ENCODE results near the gene MXRA5.
"Not testable (repeated sequence)": the region's sequence is repeated elsewhere in the genome, so short reads cannot be mapped to it uniquely, and the experiment has no call there.

The MXRA5 gene, protein sequence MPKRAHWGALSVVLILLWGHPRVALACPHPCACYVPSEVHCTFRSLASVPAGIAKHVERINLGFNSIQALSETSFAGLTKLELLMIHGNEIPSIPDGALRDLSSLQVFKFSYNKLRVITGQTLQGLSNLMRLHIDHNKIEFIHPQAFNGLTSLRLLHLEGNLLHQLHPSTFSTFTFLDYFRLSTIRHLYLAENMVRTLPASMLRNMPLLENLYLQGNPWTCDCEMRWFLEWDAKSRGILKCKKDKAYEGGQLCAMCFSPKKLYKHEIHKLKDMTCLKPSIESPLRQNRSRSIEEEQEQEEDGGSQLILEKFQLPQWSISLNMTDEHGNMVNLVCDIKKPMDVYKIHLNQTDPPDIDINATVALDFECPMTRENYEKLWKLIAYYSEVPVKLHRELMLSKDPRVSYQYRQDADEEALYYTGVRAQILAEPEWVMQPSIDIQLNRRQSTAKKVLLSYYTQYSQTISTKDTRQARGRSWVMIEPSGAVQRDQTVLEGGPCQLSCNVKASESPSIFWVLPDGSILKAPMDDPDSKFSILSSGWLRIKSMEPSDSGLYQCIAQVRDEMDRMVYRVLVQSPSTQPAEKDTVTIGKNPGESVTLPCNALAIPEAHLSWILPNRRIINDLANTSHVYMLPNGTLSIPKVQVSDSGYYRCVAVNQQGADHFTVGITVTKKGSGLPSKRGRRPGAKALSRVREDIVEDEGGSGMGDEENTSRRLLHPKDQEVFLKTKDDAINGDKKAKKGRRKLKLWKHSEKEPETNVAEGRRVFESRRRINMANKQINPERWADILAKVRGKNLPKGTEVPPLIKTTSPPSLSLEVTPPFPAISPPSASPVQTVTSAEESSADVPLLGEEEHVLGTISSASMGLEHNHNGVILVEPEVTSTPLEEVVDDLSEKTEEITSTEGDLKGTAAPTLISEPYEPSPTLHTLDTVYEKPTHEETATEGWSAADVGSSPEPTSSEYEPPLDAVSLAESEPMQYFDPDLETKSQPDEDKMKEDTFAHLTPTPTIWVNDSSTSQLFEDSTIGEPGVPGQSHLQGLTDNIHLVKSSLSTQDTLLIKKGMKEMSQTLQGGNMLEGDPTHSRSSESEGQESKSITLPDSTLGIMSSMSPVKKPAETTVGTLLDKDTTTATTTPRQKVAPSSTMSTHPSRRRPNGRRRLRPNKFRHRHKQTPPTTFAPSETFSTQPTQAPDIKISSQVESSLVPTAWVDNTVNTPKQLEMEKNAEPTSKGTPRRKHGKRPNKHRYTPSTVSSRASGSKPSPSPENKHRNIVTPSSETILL (N-terminal part only)

GRCh38 chrX:3346501-3347259, at the start of gene MXRA5:
MXRA5 (minus strand) TSS chrX:3346652; CDS start chrX:3343833, 2,819 bp downstream.
- no peak for DNase-seq (ENCODE audit: low spot score)

- no peak for DNase-seq (ENCODE audit: low spot score)
These were observed 47.2 kb upstream of the MXRA5 start for GRCh38 chrX:3393581-3394111.

DNA sequence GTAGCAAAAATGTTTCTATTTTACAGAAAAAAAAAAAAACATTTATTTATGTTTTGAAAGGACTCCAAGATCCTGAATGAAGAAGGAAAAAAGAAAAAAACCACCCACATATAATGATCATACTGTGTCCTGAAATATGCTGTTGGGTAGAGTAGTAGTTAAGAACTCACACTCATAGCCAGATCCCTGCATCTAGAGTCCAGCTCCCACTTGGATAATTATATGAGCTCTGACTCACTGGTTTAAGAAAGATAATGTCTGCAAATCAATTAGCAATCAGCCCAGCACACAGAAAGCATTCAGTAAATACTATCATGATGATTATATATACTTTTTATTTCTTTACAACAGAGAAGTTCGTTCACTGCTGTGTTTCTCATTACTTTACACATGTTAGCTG, 46.7 kb upstream of the MXRA5 start:
- DNase-seq (ENCODE audit: low spot score) = no peak

GRCh38 chrX:3388457-3388856, 42.0 kb upstream of the MXRA5 start:
- no peak for DNase-seq (ENCODE audit: low spot score)

DNA sequence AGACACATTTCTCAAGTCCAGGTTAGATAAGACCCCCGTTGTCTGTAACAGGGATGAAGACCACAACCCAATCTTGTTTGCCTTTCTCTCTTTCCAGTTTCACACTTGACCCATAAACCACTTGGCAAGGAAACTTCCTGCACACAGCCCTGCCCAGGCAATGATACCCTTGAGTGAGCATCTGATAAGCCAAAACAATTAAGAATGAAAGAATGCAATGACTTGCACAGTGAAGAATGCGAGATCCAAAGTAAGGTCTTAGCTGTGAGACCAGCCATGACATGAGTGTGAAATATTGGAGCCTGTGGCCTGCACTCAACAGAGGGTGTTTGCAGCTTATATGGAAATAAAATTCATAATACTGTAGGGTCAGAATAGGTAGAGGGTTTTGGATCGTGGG, 37.9 kb upstream of the MXRA5 start:
- DNase-seq (ENCODE audit: low spot score) = no peak

DNA sequence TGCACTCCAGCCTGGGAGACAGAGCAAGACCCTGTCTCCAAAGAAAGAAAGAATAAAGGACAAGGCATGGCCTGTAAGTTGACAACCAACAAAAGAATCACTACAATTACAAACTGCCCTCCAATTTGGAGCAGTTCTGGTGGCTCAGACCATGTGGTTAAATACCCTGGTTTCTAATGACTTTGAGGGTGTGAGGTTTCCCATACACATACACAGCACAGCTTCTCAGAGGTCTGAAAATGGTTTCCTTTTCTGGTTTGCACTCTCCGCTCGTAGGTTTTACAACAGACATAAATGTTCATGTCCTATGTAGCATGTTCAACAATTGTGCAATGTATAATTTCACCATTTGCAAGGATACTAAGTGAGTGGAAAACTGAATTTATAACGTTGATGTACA, 34.2 kb upstream of the MXRA5 start:
- no peak for DNase-seq (ENCODE audit: low spot score)

GRCh38 chrX:3379111-3379510, 32.7 kb upstream of the MXRA5 start:
- no peak for DNase-seq (ENCODE audit: low spot score)

DNA sequence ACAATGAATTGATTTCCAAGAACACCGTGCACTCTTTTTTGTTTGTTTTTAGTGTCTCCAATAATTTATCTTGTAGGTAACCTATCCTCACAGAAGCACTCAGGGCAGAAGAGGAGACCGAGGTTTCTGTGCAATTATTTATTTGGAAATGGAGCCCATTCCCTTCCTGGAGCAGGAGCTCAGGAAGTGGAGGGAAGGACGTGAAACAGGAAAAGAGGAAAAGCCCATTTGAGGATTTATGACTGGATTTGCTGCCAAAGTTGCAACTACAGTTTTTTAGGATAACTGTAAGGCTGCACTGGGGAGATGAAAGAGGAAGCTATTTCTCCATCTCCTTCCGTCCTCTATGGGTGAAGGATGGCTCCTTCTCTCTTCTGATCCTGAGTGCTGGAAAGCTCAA, 31.7 kb upstream of the MXRA5 start:
- no peak for DNase-seq (ENCODE audit: low spot score)

GRCh38 chrX:3377560-3377959, 31.1 kb upstream of the MXRA5 start:
- DNase-seq (ENCODE audit: low spot score) = no peak

DNA sequence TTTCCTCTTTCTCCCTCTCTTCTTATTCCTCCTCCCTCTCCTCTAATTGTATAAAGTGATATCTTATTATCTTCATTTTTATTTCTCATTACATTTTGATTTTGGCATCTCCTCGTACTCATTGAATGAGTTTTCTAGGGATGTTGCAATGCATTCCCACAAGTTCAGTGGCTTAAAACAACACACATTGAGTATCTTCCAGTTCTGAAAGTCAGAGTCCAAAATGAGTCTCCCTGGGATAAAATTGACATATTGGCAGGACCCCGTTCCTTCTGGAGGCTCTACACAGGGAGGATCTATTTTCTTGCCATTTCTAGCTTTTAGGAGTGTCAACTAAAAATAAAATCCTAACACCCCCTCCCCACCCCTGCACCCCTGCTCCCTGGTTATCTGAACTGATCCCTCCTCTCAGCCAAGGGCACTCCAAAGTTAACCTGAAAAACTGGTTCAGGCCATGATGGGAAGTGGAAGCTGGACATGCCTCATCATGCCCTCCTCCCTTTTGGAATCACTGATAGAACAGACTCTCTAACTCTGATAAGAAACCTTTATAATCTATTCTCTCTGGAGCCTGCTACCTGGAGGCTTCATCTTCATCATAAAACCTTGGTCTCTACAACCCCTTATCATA, 29.5 kb upstream of the MXRA5 start:
- DNase-seq (ENCODE audit: low spot score) = not testable (repeated sequence)

- no peak for DNase-seq (ENCODE audit: low spot score)
These were observed 27.8 kb upstream of the MXRA5 start for GRCh38 chrX:3374108-3374800.

DNA sequence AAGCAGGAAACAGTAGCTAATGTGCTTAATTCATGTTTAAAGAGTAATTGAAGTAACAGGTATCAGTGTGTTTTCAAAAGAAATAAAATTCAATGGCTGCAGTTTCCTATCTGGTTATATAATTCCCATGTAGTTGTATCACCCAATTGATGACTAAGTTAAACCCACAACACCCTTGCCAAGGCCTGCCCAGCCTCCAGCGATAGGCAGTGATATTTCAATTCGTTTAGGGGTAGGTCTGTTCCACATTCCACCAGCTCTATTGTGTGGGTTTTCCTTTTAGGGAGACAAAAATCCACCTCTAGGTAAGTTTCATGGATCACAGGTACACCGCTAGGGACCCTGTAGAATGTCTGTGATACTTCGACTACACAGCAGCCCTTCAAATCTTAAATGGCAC, 24.7 kb upstream of the MXRA5 start:
- no peak for DNase-seq (ENCODE audit: low spot score)

DNA sequence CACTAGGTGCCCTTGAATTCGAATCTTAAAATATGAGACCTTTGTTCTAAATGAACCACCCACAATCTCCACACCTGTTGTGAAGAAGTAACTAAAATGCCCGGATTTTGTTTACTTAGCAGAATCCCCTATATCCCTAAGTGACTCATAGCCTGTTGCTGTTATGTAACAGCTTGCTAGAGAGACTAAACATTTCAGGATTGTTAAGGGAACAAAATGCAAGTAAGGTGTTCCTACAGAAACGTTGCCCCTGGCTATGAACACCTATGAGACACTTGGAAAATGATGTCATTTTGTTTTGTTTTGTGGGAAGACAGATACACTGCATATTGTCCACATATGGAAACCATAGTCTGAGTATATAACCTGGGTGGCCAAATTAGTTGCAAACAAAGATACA, 24.2 kb upstream of the MXRA5 start:
- DNase-seq (ENCODE audit: low spot score) = no peak

DNA sequence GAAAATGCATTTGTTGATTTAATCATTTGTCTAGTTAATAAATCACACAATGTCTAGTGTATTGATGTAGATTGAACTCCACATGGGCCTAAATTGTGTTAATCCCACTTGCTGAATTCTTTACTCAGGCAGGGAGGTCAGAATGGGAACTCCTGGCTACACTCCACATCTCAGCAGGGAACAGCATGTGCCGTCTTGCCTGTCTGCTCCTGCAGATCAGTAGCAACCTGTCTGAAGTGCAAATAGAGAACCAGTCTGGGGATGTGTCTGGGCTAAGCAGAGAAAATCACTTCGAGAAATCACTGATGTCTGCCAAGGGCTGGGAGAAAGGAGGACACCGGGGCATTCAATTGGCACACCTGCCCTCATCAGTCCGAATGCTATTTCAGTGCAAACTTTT, 16.5 kb upstream of the MXRA5 start:
- no peak for DNase-seq (ENCODE audit: low spot score)

DNA sequence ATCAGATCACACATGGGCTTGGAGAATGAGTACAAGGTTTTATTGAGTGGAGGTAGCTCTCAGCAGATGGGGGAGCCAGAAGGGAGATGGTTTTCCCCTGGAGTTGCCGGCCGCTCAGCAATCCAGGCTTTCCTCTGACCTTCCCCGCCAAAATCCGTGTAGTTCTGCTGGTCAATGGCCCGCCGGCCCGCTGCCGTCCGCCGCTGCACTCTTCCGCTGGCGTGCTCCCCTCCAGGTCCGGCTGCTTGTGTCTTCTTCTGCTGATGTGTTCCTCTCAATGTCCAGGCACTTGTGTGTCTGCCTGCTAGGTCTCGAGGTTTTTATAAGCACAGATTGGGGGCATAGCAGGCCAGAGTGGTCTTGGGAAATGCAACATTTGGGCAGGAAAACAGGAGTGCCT, 14.4 kb upstream of the MXRA5 start:
- DNase-seq (ENCODE audit: low spot score) = no peak

DNA sequence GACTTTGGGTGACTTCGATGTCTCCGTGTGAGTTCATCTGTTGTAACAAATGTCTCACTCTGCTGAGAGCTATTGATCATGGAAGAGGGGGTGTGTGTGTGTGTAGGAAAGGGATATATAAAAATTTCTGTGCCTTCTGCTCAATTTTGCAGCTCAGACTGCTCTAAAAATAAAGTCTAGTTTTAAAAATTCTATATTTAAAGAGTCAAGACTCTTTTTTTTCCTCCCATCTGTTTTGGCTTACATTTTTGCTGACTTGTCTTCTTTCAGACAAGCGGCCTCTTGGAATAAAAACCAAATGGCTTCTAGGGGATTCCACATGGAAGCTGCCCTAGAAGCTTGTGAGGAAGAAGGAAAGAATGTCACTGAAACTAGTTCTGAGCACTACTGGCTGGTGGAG, 6.3 kb upstream of the MXRA5 start:
- not testable (repeated sequence) for DNase-seq (ENCODE audit: low spot score)

DNA sequence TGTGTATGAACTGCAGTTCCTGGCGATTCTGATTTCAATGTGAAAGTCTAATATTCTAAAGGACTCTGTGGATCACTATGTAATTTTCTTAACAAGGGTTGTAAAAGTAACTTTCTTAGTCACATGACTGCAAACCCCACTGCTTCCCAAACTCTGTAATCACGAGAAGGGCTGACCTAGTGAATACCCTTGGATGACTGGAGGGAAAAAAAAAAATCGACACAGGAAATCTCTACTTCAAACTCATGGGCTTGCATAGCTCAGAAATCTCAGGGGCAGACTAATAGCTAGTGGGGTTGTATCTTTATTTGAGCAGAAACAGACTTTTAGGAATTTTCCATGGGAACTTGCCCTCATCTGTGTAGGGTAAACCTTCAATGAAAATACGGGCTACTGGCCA, 4.8 kb upstream of the MXRA5 start:
- DNase-seq (ENCODE audit: low spot score) = no peak

DNA sequence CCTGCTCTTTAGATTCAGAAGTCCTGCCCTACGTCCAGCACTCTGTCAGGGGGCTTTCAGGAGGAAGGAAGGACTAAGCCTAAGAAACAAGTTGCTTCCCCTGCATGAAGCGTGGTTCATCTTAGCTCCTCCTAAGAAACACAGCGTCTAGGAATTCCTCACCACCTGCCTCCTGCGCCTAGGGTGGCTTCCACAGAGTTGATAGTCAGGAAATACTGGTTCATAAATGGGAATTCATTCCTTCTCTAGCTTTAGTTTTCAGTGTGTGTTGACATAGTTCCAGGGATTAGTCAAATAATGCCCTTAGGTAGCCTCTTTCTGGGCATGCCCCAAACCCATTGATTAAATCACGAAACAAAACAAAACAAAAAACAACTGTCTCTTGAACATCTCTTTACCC, 1.7 kb upstream of the MXRA5 start:
- no peak for DNase-seq (ENCODE audit: low spot score)

- no peak for DNase-seq (ENCODE audit: low spot score)
These were observed 916 bp downstream of the MXRA5 start for GRCh38 chrX:3345281-3346191.

All from putamen (tissue), 1 donor.